ENCODE data around the gene TMEM134. TPM values are rescaled to one million over a fixed set of nuclear protein-coding genes. Genes with fewer than 3 reads are reported as not detected.
"Not testable (repeated sequence)": the region's sequence is repeated elsewhere in the genome, so short reads cannot be mapped to it uniquely, and the experiment has no call there.

Gene TMEM134
- total and polyA plus RNA-seq, 2 donors (not counting 3 experiments of a cell fraction or from before 2014, with no cell fraction given): 33.4 to 207 TPM

GRCh38 chr11:67476692-67477091 lies 7.6 kb upstream of the TMEM134 start:
- H3K9me3 ChIP-seq (replicated peaks; ENCODE audit: control insufficient read depth, insufficient read depth, low read length); H3K79me2 ChIP-seq (ENCODE audit: control insufficient read depth, insufficient read depth, low read length); H3K27ac ChIP-seq (ENCODE audit: insufficient read depth, low read depth, low read length); H3K9ac ChIP-seq (replicated peaks; ENCODE audit: extremely low read depth, insufficient read depth, low read length); H2AFZ ChIP-seq (ENCODE audit: low read depth, low read length); H4K20me1 ChIP-seq (replicated peaks; ENCODE audit: control insufficient read depth, extremely low read depth, insufficient read depth, low read length); H3K4me3 ChIP-seq (replicated peaks in 1 of 3; ENCODE audit: insufficient read depth in 1 of 3, low read depth in 1 of 3, low read length in 3 of 3); dilution Hi-C loops (cut with MboI; ENCODE audit: extremely low pct_ligation_motif_present, low sequenced_read_pairs); H3K4me2 ChIP-seq (ENCODE audit: insufficient read depth, low read length); intact Hi-C loops (cut with micrococcal nuclease); H3K9me1 ChIP-seq (replicated peaks; ENCODE audit: control insufficient read depth, extremely low read depth, insufficient read depth, low read length); H3K4me1 ChIP-seq (ENCODE audit: control insufficient read depth, extremely low read depth, insufficient read depth, low read length); BruUV-seq (replicated peaks); DNase-seq (ENCODE audit: low read depth, low spot score); H3K36me3 ChIP-seq (ENCODE audit: control insufficient read depth in 2 of 2, extremely low read depth in 1 of 2, insufficient read depth in 2 of 2, low read length in 2 of 2); H3K27me3 ChIP-seq (ENCODE audit: control insufficient read depth in 2 of 2, insufficient read depth in 2 of 2, low read length in 2 of 2); FAIRE-seq: not testable (repeated sequence)
- POLR2A ChIA-PET: interaction anchor here (0.5 kb wide), 1 partner anchor 37 kb away, joined by 3 read pairs; no protein-coding TSS in a partner anchor
- CTCF ChIA-PET: interaction anchor here (1.2 kb wide), 1 partner anchor 22 kb away, joined by 3 read pairs; the partner anchor contains the start of gene CABP4

DNA sequence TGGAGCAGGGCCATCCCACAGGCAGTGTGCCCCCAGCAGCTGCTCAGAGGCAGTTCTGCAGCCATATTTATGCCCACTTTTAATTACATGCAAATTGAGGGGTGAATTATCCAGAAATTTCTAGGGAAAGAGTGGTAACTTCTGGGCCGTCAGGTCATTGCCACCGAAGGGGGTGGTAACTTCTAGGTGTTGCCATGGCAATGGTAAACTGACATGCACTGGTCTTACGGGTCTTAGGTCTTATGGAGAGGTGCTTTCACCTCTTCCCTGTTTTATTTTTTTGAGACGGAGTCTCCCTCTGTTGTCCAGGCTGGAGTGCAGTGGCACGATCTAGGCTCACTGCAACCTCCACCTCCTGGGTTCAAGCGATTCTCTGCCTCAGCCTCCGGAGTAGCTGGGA lies 3.8 kb upstream of the TMEM134 start:
- Histone ChIP-seq H3K36me3 (ENCODE audit: control insufficient read depth in 2 of 2, extremely low read depth in 1 of 2, insufficient read depth in 2 of 2, low read length in 2 of 2) (no peaks in the 10 kb centered on the region), H3K9me3 (replicated peaks; ENCODE audit: control insufficient read depth, insufficient read depth, low read length) (no peaks in the 10 kb centered on the region), H3K4me1 (ENCODE audit: control insufficient read depth, extremely low read depth, insufficient read depth, low read length) (peaks cover 6% of the 10 kb centered on the region), H2AFZ (ENCODE audit: low read depth, low read length) (no peak overlapping the region), H3K4me2 (ENCODE audit: insufficient read depth, low read length) (no peak overlapping the region), H4K20me1 (replicated peaks; ENCODE audit: control insufficient read depth, extremely low read depth, insufficient read depth, low read length) (no peaks in the 10 kb centered on the region), H3K27ac (ENCODE audit: insufficient read depth, low read depth, low read length) (no peak overlapping the region), H3K4me3 (replicated peaks in 1 of 3; ENCODE audit: insufficient read depth in 1 of 3, low read depth in 1 of 3, low read length in 3 of 3) (no peak overlapping the region), H3K9ac (replicated peaks; ENCODE audit: extremely low read depth, insufficient read depth, low read length) (no peak overlapping the region), H3K27me3 (ENCODE audit: control insufficient read depth in 2 of 2, insufficient read depth in 2 of 2, low read length in 2 of 2) (peaks cover 0 to 6% of the 10 kb centered on the region in 2 experiments), H3K9me1 (replicated peaks; ENCODE audit: control insufficient read depth, extremely low read depth, insufficient read depth, low read length) (no peaks in the 10 kb centered on the region), H3K79me2 (ENCODE audit: control insufficient read depth, insufficient read depth, low read length) (no peaks in the 10 kb centered on the region)
- FAIRE-seq (no peak), DNase-seq (ENCODE audit: low read depth, low spot score) (no peak)
- no peak for TF ChIP-seq MAX (IDR thresholded peaks at IDR 0.05; ENCODE audit: insufficient read depth, insufficient read length)
- TF ChIP-seq, protein P1, sequence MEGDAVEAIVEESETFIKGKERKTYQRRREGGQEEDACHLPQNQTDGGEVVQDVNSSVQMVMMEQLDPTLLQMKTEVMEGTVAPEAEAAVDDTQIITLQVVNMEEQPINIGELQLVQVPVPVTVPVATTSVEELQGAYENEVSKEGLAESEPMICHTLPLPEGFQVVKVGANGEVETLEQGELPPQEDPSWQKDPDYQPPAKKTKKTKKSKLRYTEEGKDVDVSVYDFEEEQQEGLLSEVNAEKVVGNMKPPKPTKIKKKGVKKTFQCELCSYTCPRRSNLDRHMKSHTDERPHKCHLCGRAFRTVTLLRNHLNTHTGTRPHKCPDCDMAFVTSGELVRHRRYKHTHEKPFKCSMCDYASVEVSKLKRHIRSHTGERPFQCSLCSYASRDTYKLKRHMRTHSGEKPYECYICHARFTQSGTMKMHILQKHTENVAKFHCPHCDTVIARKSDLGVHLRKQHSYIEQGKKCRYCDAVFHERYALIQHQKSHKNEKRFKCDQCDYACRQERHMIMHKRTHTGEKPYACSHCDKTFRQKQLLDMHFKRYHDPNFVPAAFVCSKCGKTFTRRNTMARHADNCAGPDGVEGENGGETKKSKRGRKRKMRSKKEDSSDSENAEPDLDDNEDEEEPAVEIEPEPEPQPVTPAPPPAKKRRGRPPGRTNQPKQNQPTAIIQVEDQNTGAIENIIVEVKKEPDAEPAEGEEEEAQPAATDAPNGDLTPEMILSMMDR (IDR thresholded peaks at IDR 0.05; ENCODE audit: extremely low read depth in 1 of 2, insufficient read depth in 1 of 2, low read depth in 1 of 2, low read length in 2 of 2): no peak
- TF ChIP-seq EZH2 (IDR thresholded peaks at IDR 0.05; ENCODE audit: borderline replicate concordance, low read depth, low read length, severe bottlenecking): no peak
- TF ChIP-seq POLR2A (IDR thresholded peaks at IDR 0.05; ENCODE audit: low read depth, low read length): no peak
- TF ChIP-seq GATA2 (IDR thresholded peaks at IDR 0.05; ENCODE audit: insufficient read depth, insufficient read length, low read depth, low read length): no peak
- no peak for TF ChIP-seq MYC (IDR thresholded peaks at IDR 0.05; ENCODE audit: low read depth, low read length)
- no peak for TF ChIP-seq POLR2AphosphoS5 (IDR thresholded peaks at IDR 0.05; ENCODE audit: insufficient read depth, low read depth, low read length)
- no peak for TF ChIP-seq JUN (IDR thresholded peaks at IDR 0.05; ENCODE audit: borderline replicate concordance, insufficient read depth, insufficient read length, low read depth)
- TF ChIP-seq FOS (IDR thresholded peaks at IDR 0.05; ENCODE audit: borderline replicate concordance, insufficient read depth, low read length): no peak
- intact Hi-C loops (cut with micrococcal nuclease) (no loop called here), dilution Hi-C loops (cut with MboI; ENCODE audit: extremely low pct_ligation_motif_present, low sequenced_read_pairs) (no loop called here)
- ChIA-PET POLR2A (no interaction called here), CTCF (interaction anchor here (1.1 kb wide), 1 partner anchor 72 kb away, joined by 3 read pairs; no protein-coding TSS in a partner anchor)
- no TSS peak for BruUV-seq (replicated peaks)
